ENCODE data around the gene UNC5A.

UNC5A gene

DNA sequence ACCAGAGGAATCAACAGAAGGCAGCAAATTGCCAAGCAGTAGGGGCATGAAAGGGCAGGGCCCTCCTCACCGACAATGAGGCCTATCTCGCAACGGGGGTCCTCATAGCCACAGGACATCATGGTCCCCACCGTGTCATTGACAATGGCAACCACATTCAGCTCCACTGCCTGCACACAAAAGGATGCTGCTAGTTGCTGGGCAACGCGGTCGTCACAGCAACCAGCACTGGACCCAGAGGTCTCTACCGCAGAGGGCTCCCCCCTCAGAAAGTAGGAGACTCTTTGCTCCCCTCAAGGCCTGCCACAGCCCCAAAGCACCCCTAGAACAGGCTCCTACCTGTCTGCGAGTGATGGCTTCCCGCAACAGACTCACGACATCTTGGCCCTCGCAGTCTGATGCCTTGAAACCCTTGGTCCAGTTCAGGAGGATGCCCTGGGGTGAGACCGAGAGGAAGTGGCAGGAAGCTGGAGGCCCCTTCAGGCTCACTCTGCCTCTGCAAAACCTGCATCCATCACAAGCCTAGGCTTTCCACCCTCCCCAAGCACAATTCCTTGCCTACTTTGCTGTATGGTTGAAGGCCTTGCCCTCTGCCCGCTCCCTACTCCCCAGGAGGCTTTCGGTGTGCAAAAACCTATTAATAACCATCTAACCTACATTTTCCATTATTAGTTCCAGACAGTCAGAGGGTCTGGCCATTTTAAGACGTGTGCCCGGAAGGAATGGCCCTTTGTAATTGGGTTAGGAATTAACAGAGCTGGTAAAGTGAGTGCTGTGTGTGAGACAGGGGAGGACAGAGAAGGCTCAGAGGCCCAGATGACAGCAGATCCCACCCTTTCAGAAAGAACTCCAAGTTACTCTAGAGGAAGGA, 73.6 kb downstream of the UNC5A start:
- TF ChIP-seq YY1 (IDR thresholded peaks at IDR 0.05; ENCODE audit: low read depth), result no peak
- TF ChIP-seq EGR1 (IDR thresholded peaks at IDR 0.05), result no peak
- TF ChIP-seq TAF1 (IDR thresholded peaks at IDR 0.05; ENCODE audit: low read depth), result no peak
- no peak for TF ChIP-seq EP300 (IDR thresholded peaks at IDR 0.05; ENCODE audit: borderline replicate concordance)
- TF ChIP-seq CEBPB (IDR thresholded peaks at IDR 0.05), result no peak
- TF ChIP-seq TCF12 (IDR thresholded peaks at IDR 0.05; ENCODE audit: low read depth), result no peak
- TF ChIP-seq ZBTB7A (IDR thresholded peaks at IDR 0.05; ENCODE audit: low read depth), result no peak
- TF ChIP-seq FOXM1 (IDR thresholded peaks at IDR 0.05; ENCODE audit: borderline replicate concordance, low read depth), result no peak
- no peak for TF ChIP-seq CREB1 (IDR thresholded peaks at IDR 0.05; ENCODE audit: low read depth)

DNA sequence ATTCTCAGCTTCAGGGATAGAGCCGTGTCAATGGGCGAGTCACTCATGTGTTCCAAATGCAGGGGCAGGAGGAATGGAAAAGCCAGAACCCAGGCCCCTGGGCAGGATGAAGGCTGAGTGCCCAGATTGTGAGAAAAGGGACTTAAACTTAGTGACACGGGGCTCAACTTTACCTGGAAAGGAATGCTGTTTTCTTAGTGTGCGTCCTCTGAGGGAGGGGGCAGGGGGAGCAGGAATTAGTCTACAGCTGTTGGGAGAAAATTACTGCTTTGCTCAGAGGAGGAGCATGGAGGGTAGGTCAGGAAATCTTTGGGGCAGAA, 74.2 kb downstream of the UNC5A start:
- TF ChIP-seq RAD21 (IDR thresholded peaks at IDR 0.05; ENCODE audit: low read depth) (no peak), EGR1 (IDR thresholded peaks at IDR 0.05) (no peak), YY1 (IDR thresholded peaks at IDR 0.05; ENCODE audit: low read depth) (no peak), TCF12 (IDR thresholded peaks at IDR 0.05; ENCODE audit: low read depth) (no peak), CREB1 (IDR thresholded peaks at IDR 0.05; ENCODE audit: low read depth) (no peak), ZBTB7A (IDR thresholded peaks at IDR 0.05; ENCODE audit: low read depth) (no peak), CEBPB (IDR thresholded peaks at IDR 0.05) (no peak), NFIC (IDR thresholded peaks at IDR 0.05) (no peak), TEAD4 (IDR thresholded peaks at IDR 0.05) (no peak), TAF1 (IDR thresholded peaks at IDR 0.05; ENCODE audit: low read depth) (no peak), EP300 (IDR thresholded peaks at IDR 0.05; ENCODE audit: borderline replicate concordance) (no peak), FOXM1 (IDR thresholded peaks at IDR 0.05; ENCODE audit: borderline replicate concordance, low read depth) (no peak)
- TF ChIP-seq, protein P1, sequence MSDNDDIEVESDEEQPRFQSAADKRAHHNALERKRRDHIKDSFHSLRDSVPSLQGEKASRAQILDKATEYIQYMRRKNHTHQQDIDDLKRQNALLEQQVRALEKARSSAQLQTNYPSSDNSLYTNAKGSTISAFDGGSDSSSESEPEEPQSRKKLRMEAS (IDR thresholded peaks at IDR 0.05), result no peak
- TF ChIP-seq, protein P2, sequence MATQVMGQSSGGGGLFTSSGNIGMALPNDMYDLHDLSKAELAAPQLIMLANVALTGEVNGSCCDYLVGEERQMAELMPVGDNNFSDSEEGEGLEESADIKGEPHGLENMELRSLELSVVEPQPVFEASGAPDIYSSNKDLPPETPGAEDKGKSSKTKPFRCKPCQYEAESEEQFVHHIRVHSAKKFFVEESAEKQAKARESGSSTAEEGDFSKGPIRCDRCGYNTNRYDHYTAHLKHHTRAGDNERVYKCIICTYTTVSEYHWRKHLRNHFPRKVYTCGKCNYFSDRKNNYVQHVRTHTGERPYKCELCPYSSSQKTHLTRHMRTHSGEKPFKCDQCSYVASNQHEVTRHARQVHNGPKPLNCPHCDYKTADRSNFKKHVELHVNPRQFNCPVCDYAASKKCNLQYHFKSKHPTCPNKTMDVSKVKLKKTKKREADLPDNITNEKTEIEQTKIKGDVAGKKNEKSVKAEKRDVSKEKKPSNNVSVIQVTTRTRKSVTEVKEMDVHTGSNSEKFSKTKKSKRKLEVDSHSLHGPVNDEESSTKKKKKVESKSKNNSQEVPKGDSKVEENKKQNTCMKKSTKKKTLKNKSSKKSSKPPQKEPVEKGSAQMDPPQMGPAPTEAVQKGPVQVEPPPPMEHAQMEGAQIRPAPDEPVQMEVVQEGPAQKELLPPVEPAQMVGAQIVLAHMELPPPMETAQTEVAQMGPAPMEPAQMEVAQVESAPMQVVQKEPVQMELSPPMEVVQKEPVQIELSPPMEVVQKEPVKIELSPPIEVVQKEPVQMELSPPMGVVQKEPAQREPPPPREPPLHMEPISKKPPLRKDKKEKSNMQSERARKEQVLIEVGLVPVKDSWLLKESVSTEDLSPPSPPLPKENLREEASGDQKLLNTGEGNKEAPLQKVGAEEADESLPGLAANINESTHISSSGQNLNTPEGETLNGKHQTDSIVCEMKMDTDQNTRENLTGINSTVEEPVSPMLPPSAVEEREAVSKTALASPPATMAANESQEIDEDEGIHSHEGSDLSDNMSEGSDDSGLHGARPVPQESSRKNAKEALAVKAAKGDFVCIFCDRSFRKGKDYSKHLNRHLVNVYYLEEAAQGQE (IDR thresholded peaks at IDR 0.05; ENCODE audit: low read depth), result no peak
- TF ChIP-seq, protein P3, sequence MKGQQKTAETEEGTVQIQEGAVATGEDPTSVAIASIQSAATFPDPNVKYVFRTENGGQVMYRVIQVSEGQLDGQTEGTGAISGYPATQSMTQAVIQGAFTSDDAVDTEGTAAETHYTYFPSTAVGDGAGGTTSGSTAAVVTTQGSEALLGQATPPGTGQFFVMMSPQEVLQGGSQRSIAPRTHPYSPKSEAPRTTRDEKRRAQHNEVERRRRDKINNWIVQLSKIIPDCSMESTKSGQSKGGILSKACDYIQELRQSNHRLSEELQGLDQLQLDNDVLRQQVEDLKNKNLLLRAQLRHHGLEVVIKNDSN (IDR thresholded peaks at IDR 0.05), result no peak

DNA sequence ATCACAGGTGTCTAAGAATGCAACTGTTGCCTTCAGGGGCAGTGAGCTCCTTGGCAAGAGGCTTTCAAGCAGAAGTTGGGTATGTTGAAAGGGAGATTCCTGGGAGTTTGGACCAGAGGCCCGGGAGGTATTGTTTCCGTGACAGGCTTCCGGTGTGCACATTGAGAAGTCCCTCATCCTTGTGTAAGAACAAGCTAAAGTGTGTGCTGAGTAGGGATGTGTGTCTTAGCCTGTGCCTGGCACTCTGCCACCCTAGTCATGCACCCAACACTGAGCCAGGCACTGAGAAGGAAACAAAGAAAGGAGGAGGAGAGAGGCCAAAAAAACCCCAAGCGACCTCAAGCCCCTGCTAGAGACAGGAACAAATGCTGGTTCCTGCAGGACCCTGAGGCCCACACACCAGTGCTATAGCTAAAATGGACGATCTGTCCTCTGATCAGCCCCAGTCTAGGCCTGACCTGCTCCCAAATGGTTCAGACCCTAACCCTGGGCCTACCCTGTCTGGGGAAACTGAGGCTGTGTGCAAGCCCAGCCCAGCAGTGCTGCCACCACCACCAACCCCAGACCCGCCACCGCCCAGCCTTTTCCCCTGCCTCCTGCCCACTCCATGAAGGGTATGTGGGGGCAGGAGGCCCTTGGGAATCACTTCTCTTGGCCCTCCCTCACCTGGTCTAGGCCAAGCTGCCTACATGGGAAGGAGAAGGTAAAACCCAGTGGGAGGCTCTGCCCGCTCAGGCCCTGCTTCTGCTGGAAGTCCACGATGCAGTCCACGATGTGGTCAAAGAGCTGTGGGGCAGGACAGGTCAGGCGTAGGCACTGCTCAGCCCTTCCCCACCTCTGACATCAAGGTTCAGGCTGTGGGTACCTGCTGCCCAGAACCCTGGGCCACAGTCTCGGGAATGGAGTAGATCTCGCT, 76.2 kb downstream of the UNC5A start:
- no peak for TF ChIP-seq CREB1 (IDR thresholded peaks at IDR 0.05; ENCODE audit: low read depth)
- no peak for TF ChIP-seq TCF12 (IDR thresholded peaks at IDR 0.05; ENCODE audit: low read depth)
- TF ChIP-seq EGR1 (IDR thresholded peaks at IDR 0.05), result no peak
- TF ChIP-seq TAF1 (IDR thresholded peaks at IDR 0.05; ENCODE audit: low read depth), result no peak
- TF ChIP-seq, protein P2 (IDR thresholded peaks at IDR 0.05; ENCODE audit: low read depth), result no peak
- no peak for TF ChIP-seq EP300 (IDR thresholded peaks at IDR 0.05; ENCODE audit: borderline replicate concordance)
- TF ChIP-seq CEBPB (IDR thresholded peaks at IDR 0.05), result no peak

DNA sequence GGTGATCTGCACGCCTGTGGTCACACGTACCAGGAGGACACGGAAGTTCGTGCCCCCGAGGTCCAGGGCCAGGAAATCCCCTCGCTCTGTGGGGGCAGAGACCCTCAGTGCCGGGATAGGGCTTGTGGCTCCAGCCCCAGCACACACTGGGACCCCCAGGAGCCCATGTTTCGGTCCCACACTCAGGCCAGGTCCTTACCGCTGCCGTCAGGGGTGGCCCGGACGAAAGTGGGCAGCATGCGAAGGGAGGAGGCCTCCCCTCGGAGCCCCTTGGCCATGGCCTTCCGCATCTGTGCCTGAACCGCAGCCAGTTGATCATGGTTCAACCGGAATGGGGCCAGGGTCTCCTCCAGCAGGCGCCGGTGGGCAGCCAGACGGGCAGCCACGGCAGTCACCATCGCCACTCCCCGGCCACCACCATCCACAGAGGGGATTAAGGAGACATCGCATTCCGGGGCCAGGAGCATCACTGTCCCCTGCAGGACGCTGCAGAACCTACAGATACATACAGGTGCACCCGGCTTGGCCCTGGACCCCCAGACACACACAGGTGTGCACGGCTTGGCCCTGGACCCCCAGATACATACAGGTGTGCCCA, 77.0 kb downstream of the UNC5A start:
- TF ChIP-seq CREB1 (IDR thresholded peaks at IDR 0.05; ENCODE audit: low read depth), result no peak
- no peak for TF ChIP-seq TCF12 (IDR thresholded peaks at IDR 0.05; ENCODE audit: low read depth)
- no peak for TF ChIP-seq YY1 (IDR thresholded peaks at IDR 0.05; ENCODE audit: low read depth)
- TF ChIP-seq, protein P1 (IDR thresholded peaks at IDR 0.05), result no peak
- TF ChIP-seq RAD21 (IDR thresholded peaks at IDR 0.05; ENCODE audit: low read depth), result no peak
- TF ChIP-seq ZBTB7A (IDR thresholded peaks at IDR 0.05; ENCODE audit: low read depth), result no peak

DNA sequence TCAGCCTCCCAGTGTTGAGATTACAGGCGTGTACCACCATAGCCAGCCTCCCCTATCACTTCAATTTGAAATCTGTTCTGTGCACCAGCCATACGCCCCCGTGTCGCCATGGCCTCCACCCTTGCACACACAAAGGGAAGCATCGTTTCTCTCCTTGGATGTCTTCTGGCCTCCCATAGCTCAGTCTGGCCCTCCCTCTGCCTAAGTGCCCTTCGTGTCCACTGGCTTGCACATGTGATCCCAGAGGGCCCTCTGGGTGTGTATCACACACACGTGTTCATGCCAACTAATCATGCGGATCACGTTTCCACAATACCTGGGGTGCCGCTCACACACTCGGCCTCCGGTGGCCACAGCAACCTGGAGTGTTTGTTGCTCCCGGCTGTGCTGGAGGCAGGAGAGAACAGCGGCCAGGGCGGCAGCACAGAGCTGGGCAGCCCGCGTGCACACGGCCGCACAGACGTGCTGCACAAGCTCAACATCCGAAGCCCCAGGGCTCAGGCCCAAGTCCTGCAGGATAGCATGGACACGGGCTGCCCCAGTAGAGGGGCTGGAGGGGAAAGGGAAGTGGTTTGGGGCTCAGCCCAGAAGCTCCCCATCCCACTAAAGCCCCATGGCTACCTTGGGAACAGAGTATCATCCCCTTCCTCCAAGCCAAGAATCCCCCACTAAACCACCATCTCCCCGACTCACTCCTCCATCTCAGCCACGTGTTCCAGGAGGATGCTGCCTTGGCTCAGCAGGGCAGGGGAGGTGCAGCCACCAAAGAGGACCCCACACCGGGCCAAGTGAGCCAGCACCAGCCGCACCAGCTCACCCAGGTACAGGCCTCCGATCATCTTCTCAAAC, 77.9 kb downstream of the UNC5A start:
- no peak for TF ChIP-seq TEAD4 (IDR thresholded peaks at IDR 0.05)
- no peak for TF ChIP-seq CREB1 (IDR thresholded peaks at IDR 0.05; ENCODE audit: low read depth)
- TF ChIP-seq, protein P2 (IDR thresholded peaks at IDR 0.05; ENCODE audit: low read depth), result no peak
- TF ChIP-seq NFIC (IDR thresholded peaks at IDR 0.05), result no peak
- TF ChIP-seq ZBTB7A (IDR thresholded peaks at IDR 0.05; ENCODE audit: low read depth), result no peak
- TF ChIP-seq, protein P1 (IDR thresholded peaks at IDR 0.05), result no peak
- no peak for TF ChIP-seq RAD21 (IDR thresholded peaks at IDR 0.05; ENCODE audit: low read depth)
- TF ChIP-seq EP300 (IDR thresholded peaks at IDR 0.05; ENCODE audit: borderline replicate concordance), result no peak
- no peak for TF ChIP-seq FOXM1 (IDR thresholded peaks at IDR 0.05; ENCODE audit: borderline replicate concordance, low read depth)
- no peak for TF ChIP-seq YY1 (IDR thresholded peaks at IDR 0.05; ENCODE audit: low read depth)
- TF ChIP-seq, protein P3 (IDR thresholded peaks at IDR 0.05), result no peak
- TF ChIP-seq TCF12 (IDR thresholded peaks at IDR 0.05; ENCODE audit: low read depth), result no peak
- no peak for TF ChIP-seq EGR1 (IDR thresholded peaks at IDR 0.05)
- no peak for TF ChIP-seq TAF1 (IDR thresholded peaks at IDR 0.05; ENCODE audit: low read depth)
- TF ChIP-seq CEBPB (IDR thresholded peaks at IDR 0.05), result no peak

Measured in Ishikawa (cell line).